ENCODE measurements around the gene ZNF91. TPM values are rescaled to one million over a fixed set of nuclear protein-coding genes. Genes with fewer than 3 reads are reported as not detected.
"Not testable (repeated sequence)": the region's sequence is repeated elsewhere in the genome, so short reads cannot be mapped to it uniquely, and the experiment has no call there.

Gene ZNF91
- total RNA-seq, 2 donors from 2014 or later, result 106 to 110 TPM

DNA sequence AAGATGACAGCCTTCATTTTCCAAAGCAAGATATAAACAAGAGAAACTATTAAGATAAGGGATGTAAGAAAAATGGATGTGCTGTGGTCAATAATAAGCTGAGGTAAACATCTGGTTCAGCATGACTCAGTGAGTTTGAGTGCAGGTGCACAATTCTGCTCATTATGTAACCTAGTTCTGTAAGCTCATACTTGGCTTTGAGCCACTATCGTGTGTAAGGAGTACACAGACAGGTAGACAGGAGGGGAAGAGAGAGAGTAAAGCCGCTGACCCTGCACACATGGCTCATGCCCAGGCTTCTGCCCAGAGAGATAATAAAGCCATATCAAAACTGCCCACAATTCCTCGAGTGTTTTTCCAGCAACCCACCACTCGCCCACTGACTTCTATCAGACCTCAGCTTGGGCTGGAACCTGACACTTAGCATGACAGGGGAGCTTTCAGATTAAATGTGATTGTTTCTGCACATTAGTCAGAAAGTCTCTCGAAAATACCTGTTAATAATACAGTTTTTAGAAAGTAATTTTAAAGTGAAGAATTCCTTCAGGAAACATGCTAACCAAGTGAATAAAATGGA lies 51.7 kb downstream of the ZNF91 start:
- ATAC-seq (no peak), DNase-seq (no peak)
- intact Hi-C loops (cut with DNase I), result no loop called here

DNA sequence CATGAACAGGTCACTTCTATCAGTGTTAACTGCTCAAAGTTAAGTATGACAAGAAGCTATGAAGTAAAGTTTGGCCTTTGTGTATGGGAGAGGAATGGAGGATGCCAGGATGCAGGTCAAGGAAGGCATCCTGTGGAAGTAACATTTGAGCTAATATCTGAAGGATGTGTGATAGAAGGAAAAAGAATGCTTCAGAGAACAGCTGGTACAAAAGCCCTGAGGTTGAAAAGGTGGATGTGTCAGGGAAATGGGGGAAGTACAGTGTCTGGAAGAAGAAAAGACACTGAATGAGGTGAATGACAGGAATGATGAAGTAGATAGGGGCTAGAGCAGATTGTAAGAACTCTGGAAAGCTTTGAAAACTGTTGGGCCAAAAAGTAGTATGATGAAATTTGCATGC lies 67.1 kb downstream of the ZNF91 start:
- no peak for ATAC-seq
- intact Hi-C loops (cut with DNase I), result no loop called here
- no peak for DNase-seq

DNA sequence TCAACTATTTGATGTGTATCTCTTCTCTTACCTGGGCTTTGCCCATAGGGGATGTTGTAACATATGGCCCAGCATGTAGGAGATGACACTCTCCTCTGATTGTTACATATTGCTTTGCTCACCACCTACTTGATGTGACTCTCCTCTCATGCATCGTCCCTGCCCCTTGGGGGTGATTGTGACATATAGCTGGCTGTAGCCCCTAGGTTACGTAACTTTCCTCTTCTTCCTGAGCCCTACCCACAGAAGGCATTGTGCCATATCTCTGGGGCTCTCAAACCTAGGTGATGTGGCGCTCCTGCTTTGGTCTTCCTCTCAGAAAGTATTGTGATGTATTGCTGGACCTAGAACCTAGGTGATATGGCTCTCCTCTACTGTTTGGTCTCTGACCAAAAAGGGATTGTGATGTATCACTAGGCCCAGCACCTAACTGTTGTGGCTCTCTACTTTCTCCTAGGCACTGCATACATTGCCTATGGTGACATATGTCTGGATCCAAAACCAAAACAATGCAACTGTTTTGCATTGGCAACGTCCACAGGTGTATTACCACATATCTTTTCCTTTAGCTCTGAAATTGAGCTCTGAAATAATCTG lies 73.2 kb downstream of the ZNF91 start:
- DNase-seq, result no peak
- no peak for ATAC-seq
- intact Hi-C loops (cut with DNase I), result loop anchor here in 1 of 2 donors (5.0 kb wide), 1 partner anchor 145 kb away; no protein-coding TSS in a partner anchor

DNA sequence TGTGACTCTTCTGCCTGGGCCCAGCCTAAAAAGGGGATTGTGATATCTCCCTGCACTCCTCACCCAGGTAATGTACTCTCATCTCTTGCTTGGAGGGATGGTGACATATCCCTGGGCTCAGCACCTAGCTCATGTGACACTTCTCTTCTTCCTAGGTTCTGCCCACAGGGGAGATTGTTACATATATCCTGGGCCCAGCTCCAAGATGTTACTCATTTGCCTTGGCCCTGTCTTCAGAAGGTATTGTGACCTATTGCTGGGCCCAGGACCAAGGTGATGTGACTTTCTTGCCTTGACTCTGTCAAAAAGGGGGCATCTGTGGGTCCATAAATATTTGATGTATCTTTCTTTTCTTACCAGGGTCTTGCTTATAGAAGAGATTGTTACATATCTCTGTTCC lies 73.9 kb downstream of the ZNF91 start:
- DNase-seq, ATAC-seq: not testable (repeated sequence)
- intact Hi-C loops (cut with DNase I), result loop anchor here in 1 of 2 donors (5.0 kb wide), 1 partner anchor 146 kb away; no protein-coding TSS in a partner anchor

DNA sequence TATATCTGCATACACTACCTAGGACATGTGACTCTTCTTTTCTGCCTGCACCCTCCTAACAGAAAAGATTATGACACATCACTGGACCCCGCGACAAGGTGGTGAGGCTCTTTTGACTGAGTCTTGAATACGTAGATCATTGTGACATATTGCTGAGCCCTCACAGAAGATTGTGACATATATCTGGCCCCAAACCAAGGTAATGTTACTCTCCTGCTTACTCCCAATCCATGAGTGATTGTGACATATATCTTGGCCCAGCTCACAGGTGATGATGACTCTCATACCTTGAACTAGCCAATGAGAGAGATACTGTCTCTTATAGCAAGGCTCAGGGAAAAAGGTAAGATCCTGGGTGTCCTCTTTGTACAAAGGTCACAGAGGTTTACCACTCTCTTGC lies 75.7 kb downstream of the ZNF91 start:
- intact Hi-C loops (cut with DNase I), result not testable (repeated sequence)

DNA sequence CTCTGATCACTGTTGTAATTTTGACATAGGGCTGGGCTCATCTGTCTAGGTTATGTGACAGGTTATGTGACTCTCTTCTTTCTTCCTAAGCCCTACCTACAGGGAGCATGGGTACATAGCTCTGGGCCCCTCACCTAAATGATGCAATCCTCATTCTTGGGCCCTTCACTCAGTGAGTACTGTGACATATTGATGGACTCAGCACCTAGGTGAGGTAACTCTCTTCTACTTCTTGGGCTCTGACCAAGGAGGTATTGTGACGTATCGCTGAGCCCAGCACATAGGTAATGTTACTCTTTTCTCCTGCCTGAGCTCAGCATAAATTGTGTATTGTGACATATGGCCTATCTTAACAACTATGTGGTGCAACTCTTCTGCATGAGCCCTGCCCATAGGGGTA lies 76.3 kb downstream of the ZNF91 start:
- ATAC-seq; DNase-seq; intact Hi-C loops (cut with DNase I): not testable (repeated sequence)

More for the DNA sequence above, 75.7 kb downstream of the ZNF91 start:
- not testable (repeated sequence) for ATAC-seq, DNase-seq

DNA sequence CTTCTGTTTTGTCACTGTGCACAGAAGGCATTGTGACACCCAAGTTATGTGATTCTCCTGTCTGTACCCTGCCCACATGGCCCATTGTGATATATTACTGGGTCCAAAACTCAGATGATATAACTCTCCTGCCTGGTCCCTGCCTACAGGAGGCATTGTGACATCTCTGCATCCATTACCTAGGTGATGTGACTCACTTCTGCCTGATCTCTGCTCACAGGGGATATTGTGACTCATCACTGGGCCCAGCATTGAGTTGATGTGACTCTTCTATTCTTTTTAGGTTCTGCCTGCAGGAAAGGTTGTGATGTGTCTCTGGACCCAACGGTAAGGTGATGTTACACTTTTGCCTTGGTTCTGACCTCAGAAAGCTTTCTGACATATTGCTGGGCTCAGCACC lies 77.1 kb downstream of the ZNF91 start:
- no peak for DNase-seq
- intact Hi-C loops (cut with DNase I), result no loop called here
- ATAC-seq, result no peak

DNA sequence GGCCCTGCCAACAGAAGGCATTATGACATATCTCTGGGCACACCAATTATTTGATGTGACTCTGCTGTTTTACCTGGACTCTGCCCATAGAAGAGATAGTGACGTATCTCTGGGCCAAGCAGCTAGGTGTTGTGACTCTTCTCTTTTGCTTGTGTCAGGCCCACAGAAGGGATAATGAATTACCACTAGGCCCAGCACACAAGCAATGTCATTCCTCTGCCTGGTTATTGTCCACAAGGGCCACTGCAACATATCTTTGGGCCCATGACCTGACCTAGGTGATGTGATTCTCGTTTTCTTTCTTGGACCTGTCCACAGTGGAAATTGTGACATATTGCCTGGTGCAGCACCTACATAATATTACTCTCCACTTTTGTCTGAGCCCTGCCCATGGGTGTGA lies 80.0 kb downstream of the ZNF91 start:
- ATAC-seq (no peak), DNase-seq (no peak)
- intact Hi-C loops (cut with DNase I), result no loop called here

DNA sequence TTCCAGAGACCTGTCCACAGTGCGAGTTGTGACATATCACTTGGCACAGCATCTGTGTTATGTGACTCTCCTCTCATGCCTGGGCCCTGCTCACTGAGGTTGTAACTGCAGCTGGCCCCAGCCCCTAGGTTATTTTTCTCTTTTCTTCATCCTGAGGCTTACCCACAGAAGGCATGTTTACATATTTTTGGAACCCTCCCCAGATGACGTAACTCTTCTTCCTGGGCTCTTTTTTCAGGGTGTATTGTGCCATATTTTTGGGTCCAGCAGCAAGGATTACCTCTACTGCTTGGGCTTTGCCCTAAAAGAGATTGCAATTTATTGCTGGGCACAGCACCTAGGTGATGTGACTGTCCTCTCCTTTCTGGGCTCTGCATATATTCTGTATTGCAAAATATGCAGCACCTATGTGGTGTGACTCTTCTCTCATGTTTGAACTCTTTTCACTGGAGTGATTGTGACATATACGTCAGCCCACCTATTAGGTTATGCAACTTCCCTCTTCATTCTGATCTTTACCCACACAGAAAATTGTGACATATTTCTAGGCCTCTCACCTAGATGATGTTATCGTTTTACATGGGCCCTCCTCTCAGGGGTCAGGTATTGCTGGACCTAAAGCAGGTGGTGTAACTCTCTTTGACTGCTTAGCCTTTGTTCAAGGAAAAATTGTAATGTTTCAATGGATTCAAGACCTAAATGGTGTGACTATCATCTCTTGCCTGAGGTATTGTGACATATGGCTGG lies 80.6 kb downstream of the ZNF91 start:
- ATAC-seq, result no peak
- no peak for DNase-seq
- intact Hi-C loops (cut with DNase I), result no loop called here

DNA sequence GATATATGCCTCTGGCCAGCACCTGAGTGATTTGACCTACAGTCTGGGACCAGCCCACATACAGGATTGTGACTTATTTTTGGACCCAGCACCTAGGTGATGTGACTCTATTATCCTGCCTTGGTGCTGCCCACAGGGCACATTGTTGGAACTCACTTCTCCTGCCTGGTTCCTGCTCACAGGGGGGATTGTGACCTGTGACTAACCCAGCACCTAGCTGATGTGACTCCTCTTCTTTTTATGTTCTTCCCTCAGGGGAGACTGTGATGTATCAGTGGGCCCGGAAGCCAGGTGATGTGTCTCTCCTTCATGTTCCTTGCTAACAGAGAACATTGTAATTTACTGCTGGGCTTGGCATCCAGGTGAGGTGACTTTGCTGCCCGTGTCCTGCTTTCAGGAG lies 82.1 kb downstream of the ZNF91 start:
- ATAC-seq, result no peak

DNA sequence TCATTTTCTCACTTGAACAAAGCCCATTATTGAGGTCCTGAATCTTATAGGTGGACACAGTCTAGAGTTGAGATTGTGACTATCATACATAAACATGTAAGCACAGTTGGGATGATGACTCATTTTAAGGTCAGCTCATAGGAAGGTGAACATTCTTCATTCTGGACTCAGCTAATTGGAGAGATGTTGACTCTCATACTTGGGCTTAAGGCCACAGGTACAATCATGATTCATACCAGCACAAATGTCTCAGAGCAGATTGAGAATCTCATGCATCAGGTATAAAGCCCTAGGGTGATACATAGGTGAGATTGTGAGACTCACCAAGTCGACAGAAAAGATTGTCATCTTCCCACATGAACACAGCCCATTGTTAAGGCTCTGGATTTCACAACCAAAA lies 82.8 kb downstream of the ZNF91 start:
- intact Hi-C loops (cut with DNase I), result no loop called here
- DNase-seq (no peak), ATAC-seq (no peak)

More for the DNA sequence above, 82.1 kb downstream of the ZNF91 start:
- intact Hi-C loops (cut with DNase I), result no loop called here
- DNase-seq, result no peak

DNA sequence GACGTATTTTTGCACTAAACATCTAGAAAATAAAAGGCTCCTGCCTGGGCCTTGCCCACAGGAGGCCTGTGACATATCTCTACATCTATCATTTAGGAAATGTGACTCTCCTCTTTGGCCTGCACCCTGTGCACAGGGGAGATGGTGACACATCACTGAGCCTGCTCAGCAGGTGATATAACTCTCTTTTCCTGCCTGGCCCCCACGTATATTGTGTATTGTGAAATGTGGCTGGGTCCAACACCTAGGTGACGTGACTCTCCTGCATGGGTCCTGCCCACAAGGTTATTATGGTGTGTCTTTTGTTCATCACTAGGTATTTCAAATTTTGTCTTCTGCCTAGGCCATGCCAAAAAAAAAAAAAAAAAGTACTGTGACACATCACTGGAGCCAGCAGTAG lies 83.7 kb downstream of the ZNF91 start:
- DNase-seq (no peak), ATAC-seq (no peak)
- intact Hi-C loops (cut with DNase I), result no loop called here

DNA sequence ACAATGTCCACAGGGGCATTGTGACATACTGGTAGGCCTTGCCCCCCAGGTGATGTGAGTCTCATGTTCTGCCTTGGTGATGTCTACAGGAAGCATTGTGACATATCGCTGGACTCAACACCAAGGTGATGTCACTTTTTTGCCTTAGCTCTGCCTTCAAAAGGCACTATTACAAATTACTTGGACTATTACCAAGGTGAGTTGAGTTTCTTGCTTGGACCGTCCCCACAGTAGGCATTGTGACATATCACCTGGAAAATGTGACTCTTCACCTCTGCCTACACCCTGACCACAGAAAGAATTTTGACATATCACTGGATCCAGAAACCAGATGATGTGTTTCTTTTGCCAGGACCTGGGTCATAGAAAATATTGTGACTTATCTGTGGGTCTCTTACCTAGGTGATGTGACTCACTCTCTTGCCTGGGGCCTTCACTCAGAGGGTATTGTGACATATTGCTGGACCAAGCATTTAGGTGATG lies 84.5 kb downstream of the ZNF91 start:
- DNase-seq (no peak), ATAC-seq (no peak)
- intact Hi-C loops (cut with DNase I), result no loop called here

DNA sequence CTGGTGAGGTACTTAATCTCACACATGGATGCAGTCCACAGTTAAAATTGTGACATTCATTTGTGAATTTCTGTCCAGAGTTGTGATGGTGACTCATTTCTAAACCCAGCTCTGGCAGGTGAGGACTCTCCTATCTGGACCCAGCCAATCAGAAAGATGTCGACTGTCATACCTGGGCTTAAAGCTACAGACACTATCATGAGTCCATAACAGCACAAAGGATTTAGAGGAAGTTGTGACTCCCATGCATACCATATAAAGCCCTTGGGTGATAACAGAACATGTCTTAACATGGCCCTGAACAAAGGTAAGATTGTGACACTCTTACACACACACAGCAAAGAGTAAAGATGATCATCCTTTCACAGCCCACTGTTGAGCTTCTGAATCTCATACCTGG lies 85.3 kb downstream of the ZNF91 start:
- intact Hi-C loops (cut with DNase I), result no loop called here
- ATAC-seq (no peak), DNase-seq (no peak)

DNA sequence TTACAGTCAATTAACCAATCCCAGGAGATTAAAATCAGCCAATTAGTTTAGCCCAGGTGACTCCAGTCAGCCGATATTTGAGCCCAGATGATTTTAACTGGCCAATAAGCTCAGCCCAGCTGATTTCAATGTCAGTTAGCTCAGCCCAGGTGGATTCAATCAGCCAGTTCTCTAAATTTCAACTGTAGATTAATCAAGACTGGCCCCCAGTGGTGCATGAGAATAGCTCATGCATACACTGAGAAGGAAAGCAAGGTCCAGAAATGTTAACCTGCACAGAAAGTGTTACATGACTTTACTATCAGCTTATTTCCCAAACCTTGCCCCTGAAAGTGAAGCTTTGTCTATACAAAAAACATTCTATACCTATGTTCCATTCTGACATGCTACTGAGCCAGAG lies 89.7 kb downstream of the ZNF91 start:
- ATAC-seq (no peak), DNase-seq (no peak)
- intact Hi-C loops (cut with DNase I), result no loop called here

DNA sequence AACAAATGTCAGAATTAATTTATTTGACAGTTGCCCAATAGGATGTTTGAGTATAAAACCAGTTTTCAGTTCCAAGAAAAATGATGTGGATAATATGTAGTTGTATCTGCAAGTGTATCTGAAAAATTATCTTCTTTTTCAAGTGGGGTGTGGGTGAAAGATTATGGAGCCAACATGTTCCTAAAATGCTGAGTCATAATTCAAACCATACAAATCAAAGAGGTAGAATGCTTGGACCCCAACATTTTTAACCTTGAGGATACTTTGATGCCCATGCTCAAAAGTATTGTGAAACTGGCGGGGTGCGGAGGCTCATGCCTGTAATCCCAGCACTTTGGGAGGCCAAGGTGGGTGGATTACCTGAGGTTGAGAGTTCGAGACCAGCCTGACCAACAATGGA lies 91.0 kb downstream of the ZNF91 start:
- DNase-seq (no peak), ATAC-seq (no peak)
- intact Hi-C loops (cut with DNase I), result no loop called here

DNA sequence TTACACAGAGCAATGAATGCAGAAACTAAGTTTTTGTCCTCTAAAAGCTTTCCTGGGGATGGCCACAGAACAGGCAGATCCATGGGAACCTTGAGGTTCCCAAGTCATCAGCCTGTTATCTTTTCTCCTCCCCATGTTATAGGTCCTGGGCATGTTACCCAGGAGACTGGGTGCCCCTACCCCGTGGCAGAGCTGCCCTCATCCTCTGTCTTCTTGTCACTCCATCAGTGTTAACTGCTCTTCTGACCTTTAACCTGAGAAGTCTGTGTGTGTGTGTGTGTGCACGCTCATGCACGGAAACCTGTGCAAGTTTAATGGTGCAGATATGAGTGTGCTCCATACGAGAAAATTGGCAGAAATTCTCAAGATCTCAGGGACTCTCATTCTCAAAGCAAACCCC lies 101.1 kb downstream of the ZNF91 start:
- intact Hi-C loops (cut with DNase I), result no loop called here
- no peak for DNase-seq
- ATAC-seq, result no peak

DNA sequence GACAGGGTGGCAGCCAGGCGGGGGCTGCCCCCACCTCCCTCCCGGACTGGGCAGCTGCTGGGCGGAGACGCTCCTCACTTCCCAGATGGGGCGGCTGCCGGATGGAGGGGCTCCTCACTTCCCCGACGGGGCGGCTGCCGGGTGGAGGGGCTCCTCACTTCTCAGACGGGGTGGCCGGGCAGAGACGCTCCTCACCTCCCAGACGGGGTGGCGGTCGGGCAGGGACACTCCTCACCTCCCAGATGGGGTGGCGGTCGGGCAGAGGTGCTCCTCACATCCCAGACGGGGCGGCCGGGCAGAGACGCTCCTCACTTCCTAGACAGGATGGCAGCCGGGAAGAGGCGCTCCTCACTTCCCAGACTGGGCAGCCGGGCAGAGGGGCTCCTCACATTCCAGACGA lies 105.3 kb downstream of the ZNF91 start:
- intact Hi-C loops (cut with DNase I); DNase-seq; ATAC-seq: not testable (repeated sequence)
